Caco-2 (cell line): Measurements from ENCODE around the gene PRR16. TPM values are rescaled to one million over a fixed set of nuclear protein-coding genes. Genes with fewer than 3 reads are reported as not detected.
"Not testable (repeated sequence)": the region's sequence is repeated elsewhere in the genome, so short reads cannot be mapped to it uniquely, and the experiment has no call there.

Source experiments
- BruUV-seq: library from RNA; stranded (reverse); fragments of 400-500 nt; replicated peaks from 2 replicates; lab custom pipeline; 2021; lab: Mats Ljungman, UMichigan
- CTCF ChIA-PET: fragments of 300-600 bp; sonication (Branson Sonifier 250); formaldehyde crosslinking; loops from one replicate; lab custom pipeline; 2022; ENCODE audit warnings: antibody characterized with exemption; lab: Charles Lee
- POLR2A ChIA-PET: fragments of 300-600 bp; sonication (Branson Sonifier 250); formaldehyde crosslinking; loops from one replicate; lab custom pipeline; 2022; ENCODE audit warnings: antibody characterized with exemption; lab: Charles Lee
- DNase-seq, 2 experiments: peaks; one replicate each; pipeline versions ENCODE4 v3.0.0 to v3.0.0-alpha.2; 2020 to 2022
- H3K27me3 ChIP-seq: replicated peaks from 2 replicates; pipeline ENCODE4 v1.6.0; 2011; ENCODE audit warnings: low read length; ENCODE audit not compliant: control insufficient read depth, insufficient read depth
- H3K36me3 ChIP-seq: 2 replicates; pipeline ENCODE4 v1.5.1; 2011; ENCODE audit warnings: low read length; ENCODE audit not compliant: control insufficient read depth, insufficient read depth
- H3K4me1 ChIP-seq: fragments of 250-450 bp; sonication (Bioruptor Pico); 2 replicates; pipeline ENCODE4 v1.5.1; 2020; ENCODE audit warnings: mild to moderate bottlenecking
- H3K4me3 ChIP-seq: 2 replicates; pipeline ENCODE4 v1.5.1; 2011; ENCODE audit warnings: low read depth, mild to moderate bottlenecking, control low read depth, low read length
- H3K9me3 ChIP-seq: fragments of 250-450 bp; sonication (Bioruptor Pico); 2 replicates; pipeline ENCODE4 v1.5.1; 2020; ENCODE audit warnings: mild to moderate bottlenecking, moderate library complexity
- H3K27ac Mint-ChIP-seq: one replicate; pipeline ENCODE4 v1.8.0; 2022; ENCODE audit warnings: mixed read lengths; ENCODE audit not compliant: unreplicated experiment
- H3K27me3 Mint-ChIP-seq: one replicate; pipeline ENCODE4 v1.8.0; 2022; ENCODE audit warnings: mixed read lengths; ENCODE audit not compliant: insufficient read depth, unreplicated experiment
- H3K36me3 Mint-ChIP-seq: one replicate; pipeline ENCODE4 v1.8.0; 2022; ENCODE audit warnings: mild to moderate bottlenecking, mixed read lengths; ENCODE audit not compliant: insufficient read depth, unreplicated experiment
- H3K4me1 Mint-ChIP-seq: one replicate; pipeline ENCODE4 v1.8.0; 2022; ENCODE audit warnings: low read depth, mixed read lengths; ENCODE audit not compliant: unreplicated experiment
- H3K4me3 Mint-ChIP-seq: one replicate; pipeline ENCODE4 v1.8.0; 2022; ENCODE audit warnings: mild to moderate bottlenecking, moderate library complexity, mixed read lengths; ENCODE audit not compliant: unreplicated experiment
- H3K9me3 Mint-ChIP-seq: one replicate; pipeline ENCODE4 v1.8.0; 2022; ENCODE audit warnings: mixed read lengths; ENCODE audit not compliant: unreplicated experiment
- intact Hi-C: fragments of 100-400 bp; cut with micrococcal nuclease; formaldehyde crosslinking; loops from one replicate; pipeline ENCODE4 v1.10.0; 2022; ENCODE audit not compliant: unreplicated experiment
- total RNA-seq: library from RNA; stranded (reverse); gene quantifications from 2 replicates; pipeline ENCODE4 v1.2.3, GENCODE V29; 2022
- TF ChIP-seq, protein P1 (sequence below), 2 experiments: fragments of 200-600 bp in 1 of 2; IDR thresholded peaks; 1 replicate in 1 of 2; 2 replicates in 1 of 2; pipeline versions ENCODE4 v1.5.1 to v1.8.0; 2011 to 2022; ENCODE audit warnings: antibody characterized with exemption in 1 of 2, control low read depth in 1 of 2, inconsistent platforms in 1 of 2, low read depth in 1 of 2, low read length in 1 of 2, mild to moderate bottlenecking in 1 of 2, moderate library complexity in 1 of 2; ENCODE audit not compliant: insufficient read depth in 1 of 2, severe bottlenecking in 1 of 2, unreplicated experiment in 1 of 2

Gene PRR16
- total RNA-seq, 1 experiment from 2014 or later, result not detected

DNA sequence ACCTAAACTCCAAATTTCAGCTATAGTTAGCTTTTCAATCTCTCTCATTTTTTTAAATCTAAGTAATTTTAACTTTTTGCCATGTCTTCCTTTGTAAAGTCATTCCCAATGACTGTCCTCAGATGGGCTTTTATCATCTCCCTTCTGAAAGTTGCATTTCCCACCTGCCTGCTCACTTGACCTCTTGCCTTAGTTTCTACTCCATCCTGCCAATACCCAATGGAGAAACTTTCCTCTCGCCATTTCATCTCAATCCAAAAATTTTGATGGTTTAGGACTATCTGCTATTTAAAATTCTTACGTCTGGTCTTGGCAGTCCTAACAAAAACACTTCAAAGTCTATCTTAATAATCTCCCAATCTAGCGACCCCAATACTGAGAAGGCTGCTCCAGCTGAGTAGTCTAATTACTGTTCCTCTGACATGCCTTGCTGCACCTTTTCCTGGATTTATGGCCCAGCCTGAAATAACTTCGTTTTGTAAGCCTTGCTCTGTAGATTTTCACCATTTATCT is 231.3 kb downstream of the PRR16 start:
- BruUV-seq, result no TSS peak
- Mint-ChIP-seq H3K4me1 (no peaks in the 10 kb centered on the region), H3K9me3 (no peaks in the 10 kb centered on the region), H3K36me3 (no peaks in the 10 kb centered on the region), H3K4me3 (no peak overlapping the region), H3K27me3 (peaks cover 4% of the 10 kb centered on the region), H3K27ac (no peak overlapping the region)
- Histone ChIP-seq H3K36me3 (no peaks in the 10 kb centered on the region), H3K4me3 (no peak overlapping the region), H3K27me3 (no peaks in the 10 kb centered on the region), H3K9me3 (no peaks in the 10 kb centered on the region), H3K4me1 (no peaks in the 10 kb centered on the region)
- TF ChIP-seq, protein P1, sequence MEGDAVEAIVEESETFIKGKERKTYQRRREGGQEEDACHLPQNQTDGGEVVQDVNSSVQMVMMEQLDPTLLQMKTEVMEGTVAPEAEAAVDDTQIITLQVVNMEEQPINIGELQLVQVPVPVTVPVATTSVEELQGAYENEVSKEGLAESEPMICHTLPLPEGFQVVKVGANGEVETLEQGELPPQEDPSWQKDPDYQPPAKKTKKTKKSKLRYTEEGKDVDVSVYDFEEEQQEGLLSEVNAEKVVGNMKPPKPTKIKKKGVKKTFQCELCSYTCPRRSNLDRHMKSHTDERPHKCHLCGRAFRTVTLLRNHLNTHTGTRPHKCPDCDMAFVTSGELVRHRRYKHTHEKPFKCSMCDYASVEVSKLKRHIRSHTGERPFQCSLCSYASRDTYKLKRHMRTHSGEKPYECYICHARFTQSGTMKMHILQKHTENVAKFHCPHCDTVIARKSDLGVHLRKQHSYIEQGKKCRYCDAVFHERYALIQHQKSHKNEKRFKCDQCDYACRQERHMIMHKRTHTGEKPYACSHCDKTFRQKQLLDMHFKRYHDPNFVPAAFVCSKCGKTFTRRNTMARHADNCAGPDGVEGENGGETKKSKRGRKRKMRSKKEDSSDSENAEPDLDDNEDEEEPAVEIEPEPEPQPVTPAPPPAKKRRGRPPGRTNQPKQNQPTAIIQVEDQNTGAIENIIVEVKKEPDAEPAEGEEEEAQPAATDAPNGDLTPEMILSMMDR (IDR thresholded peaks at IDR 0.05; ENCODE audit: insufficient read depth in 1 of 2, low read depth in 1 of 2, low read length in 1 of 2, severe bottlenecking in 1 of 2, unreplicated experiment in 1 of 2), result no peak
- CTCF ChIA-PET, result no interaction called here
- DNase-seq, result no peak
- POLR2A ChIA-PET, result no interaction called here
- intact Hi-C loops, result no loop called here

DNA sequence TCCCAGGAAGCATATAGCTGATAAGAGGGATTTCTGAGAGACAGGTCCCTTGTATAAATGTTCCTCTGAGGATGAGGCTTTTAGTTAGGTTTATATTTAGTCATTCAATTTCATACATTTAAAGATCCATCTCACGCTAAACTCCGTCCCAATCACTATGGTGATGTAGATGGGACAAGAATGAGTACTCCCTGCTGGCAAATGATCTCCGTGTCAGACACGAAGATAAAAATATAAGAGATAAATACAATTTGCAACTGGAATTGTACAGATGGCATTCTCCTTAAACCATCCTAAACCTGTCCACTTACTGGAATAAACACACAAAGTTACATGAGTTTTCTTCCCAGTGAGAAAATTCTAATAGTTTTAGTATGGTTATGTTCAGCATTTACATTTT is 233.0 kb downstream of the PRR16 start:
- CTCF ChIA-PET, result no interaction called here

DNA sequence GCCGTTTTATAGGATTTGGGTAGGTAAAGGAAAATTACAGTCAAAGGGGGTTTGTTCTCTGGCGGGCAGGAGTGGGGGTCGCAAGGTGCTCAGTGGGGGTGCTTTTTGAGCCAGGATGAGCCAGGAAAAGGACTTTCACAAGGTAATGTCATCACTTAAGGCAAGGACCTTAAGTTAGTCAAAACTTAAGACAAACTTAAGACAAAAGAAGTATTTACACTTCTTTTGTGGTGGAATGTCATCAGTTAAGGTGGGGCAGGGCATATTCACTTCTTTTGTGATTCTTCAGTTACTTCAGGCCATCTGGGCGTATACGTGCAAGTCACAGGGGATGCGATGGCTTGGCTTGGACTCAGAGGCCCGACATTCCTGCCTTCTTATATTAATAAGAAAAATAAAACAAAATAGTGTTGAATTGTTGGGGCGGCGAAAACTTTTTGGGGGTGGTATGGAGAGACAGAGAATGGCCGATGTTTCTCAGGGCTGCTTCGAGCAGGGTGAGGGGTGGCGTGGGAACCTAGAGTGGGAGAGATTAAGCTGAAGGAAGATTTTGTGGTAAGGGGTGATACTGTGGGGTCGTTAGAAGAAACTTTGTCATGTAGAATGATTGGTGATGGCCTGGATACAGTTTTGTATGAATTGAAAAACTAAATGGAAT is 233.7 kb downstream of the PRR16 start:
- H3K36me3 Mint-ChIP-seq, H3K36me3 ChIP-seq, BruUV-seq, CTCF ChIA-PET, POLR2A ChIA-PET, H3K4me1 Mint-ChIP-seq, H3K4me3 ChIP-seq, H3K4me3 Mint-ChIP-seq, intact Hi-C loops, H3K9me3 Mint-ChIP-seq, H3K4me1 ChIP-seq, DNase-seq, H3K27ac Mint-ChIP-seq, H3K9me3 ChIP-seq, H3K27me3 ChIP-seq: not testable (repeated sequence)
- peaks cover 14% of the 10 kb centered on the region for H3K27me3 Mint-ChIP-seq

More for the DNA sequence above, 233.0 kb downstream of the PRR16 start:
- no TSS peak for BruUV-seq
- POLR2A ChIA-PET, result no interaction called here
- no peaks in the 10 kb centered on the region for H3K4me1 Mint-ChIP-seq
- H3K4me1 ChIP-seq, result no peaks in the 10 kb centered on the region
- H3K27me3 ChIP-seq, result no peaks in the 10 kb centered on the region
- no peak for DNase-seq
- TF ChIP-seq, protein P1 (IDR thresholded peaks at IDR 0.05; ENCODE audit: insufficient read depth in 1 of 2, low read depth in 1 of 2, low read length in 1 of 2, severe bottlenecking in 1 of 2, unreplicated experiment in 1 of 2), result no peak
- no peaks in the 10 kb centered on the region for H3K36me3 ChIP-seq
- peaks cover 8% of the 10 kb centered on the region for H3K27me3 Mint-ChIP-seq
- H3K9me3 Mint-ChIP-seq, result no peaks in the 10 kb centered on the region
- no peak overlapping the region for H3K4me3 Mint-ChIP-seq
- intact Hi-C loops, result no loop called here
- no peaks in the 10 kb centered on the region for H3K9me3 ChIP-seq
- no peak overlapping the region for H3K4me3 ChIP-seq
- no peak overlapping the region for H3K27ac Mint-ChIP-seq
- no peaks in the 10 kb centered on the region for H3K36me3 Mint-ChIP-seq

DNA sequence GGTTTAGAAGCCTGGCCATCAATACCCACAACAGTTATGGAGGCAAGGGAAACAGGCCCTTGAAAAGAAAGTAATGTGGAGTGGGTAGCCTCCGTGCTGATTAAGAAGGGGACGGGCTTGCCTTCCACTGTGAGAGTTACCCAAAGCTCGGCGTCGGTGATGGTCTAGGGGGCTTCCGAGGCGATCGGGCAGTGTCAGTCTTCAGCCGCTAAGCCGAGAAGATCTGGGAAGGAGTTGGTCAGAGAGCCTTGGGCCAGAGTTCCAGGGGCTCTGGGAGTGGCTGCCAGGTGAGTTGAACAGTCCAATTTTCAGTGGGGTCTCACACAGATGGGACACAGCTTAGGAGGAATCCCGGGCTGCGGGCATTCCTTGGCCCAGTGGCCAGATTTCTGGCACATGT is 236.6 kb downstream of the PRR16 start:
- H3K27me3 ChIP-seq, H3K4me1 ChIP-seq, BruUV-seq, DNase-seq, H3K27ac Mint-ChIP-seq, CTCF ChIA-PET, H3K9me3 ChIP-seq, H3K36me3 ChIP-seq, POLR2A ChIA-PET, H3K4me3 ChIP-seq, intact Hi-C loops, H3K9me3 Mint-ChIP-seq, H3K4me3 Mint-ChIP-seq, H3K36me3 Mint-ChIP-seq, H3K4me1 Mint-ChIP-seq: not testable (repeated sequence)
- H3K27me3 Mint-ChIP-seq, result peaks cover 16% of the 10 kb centered on the region

DNA sequence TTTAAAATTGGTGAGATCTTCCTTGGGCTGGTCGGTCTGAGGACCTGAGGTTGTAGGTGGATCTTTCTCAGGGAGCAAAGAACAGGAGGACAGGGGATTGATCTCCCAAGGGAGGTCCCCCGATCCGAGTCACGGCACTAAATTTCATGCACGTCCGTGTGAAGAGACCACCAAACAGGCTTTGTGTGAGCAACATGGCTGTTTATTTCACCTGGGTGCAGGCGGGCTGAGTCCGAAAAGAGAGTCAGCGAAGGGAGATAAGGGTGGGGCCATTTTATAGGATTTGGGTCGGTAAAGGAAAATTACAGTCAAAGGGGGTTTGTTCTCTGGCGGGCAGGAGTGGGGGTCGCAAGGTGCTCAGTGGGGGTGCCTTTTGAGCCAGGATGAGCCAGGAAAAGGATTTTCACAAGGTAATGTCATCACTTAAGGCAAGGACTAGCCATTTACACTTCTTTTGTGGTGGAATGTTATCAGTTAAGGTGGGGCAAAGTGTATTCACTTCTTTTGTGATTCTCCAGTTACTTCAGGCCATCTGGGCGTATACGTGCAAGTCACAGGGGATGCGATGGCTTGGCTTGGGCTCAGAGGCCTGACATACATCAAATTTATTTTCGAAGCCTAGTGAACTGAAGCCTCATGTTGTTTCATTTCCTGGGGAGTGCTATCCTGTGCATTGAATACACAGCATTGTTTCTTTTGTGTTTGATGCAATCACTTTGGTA is 238.9 kb downstream of the PRR16 start:
- CTCF ChIA-PET, H3K27me3 ChIP-seq, POLR2A ChIA-PET, DNase-seq, H3K36me3 ChIP-seq, BruUV-seq, H3K4me1 ChIP-seq, H3K9me3 Mint-ChIP-seq, intact Hi-C loops, H3K27ac Mint-ChIP-seq, H3K4me1 Mint-ChIP-seq, H3K36me3 Mint-ChIP-seq, H3K4me3 Mint-ChIP-seq, H3K4me3 ChIP-seq, H3K9me3 ChIP-seq: not testable (repeated sequence)
- peaks cover 18% of the 10 kb centered on the region for H3K27me3 Mint-ChIP-seq
